HG03378 (cell line): Measurements from ENCODE around the gene THY1.
"Not testable (repeated sequence)": the region's sequence is repeated elsewhere in the genome, so short reads cannot be mapped to it uniquely, and the experiment has no call there.

Experiments
- ATAC-seq: cut with Tn5 transposase; IDR thresholded peaks from one replicate; pipeline ENCODE4 v1.9.1; 2021; ENCODE audit warnings: mild to moderate bottlenecking, moderate library complexity; ENCODE audit not compliant: unreplicated experiment

THY1 gene

DNA sequence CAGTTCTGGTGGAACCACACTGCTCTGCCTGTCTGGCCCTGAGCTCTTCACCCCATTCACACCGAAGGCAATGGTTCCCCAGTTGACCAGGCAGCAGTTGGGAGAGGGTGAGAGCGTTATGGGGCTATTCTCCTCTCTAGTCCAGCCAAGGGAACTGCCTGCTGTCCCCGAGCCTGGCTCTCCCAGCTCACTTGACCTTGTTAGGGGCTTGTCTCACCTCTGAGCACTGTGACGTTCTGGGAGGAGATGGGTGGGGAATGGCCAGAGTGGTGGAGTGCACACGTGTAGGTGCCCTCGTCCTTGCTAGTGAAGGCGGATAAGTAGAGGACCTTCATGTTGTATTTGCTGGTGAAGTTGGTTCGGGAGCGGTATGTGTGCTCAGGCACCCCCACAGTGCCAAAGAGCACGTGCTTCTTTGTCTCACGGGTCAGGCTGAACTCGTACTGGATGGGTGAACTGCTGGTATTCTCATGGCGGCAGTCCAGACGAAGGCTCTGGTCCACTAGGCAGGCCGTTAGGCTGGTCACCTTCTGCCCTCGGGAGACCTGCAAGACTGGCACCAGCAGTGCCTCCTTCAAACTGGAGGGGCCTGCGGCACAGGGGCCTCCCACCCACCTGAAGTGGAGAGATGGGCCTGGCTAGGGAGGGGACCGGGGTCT lies 3.0 kb downstream of the THY1 start:
- ATAC-seq = no peak

DNA sequence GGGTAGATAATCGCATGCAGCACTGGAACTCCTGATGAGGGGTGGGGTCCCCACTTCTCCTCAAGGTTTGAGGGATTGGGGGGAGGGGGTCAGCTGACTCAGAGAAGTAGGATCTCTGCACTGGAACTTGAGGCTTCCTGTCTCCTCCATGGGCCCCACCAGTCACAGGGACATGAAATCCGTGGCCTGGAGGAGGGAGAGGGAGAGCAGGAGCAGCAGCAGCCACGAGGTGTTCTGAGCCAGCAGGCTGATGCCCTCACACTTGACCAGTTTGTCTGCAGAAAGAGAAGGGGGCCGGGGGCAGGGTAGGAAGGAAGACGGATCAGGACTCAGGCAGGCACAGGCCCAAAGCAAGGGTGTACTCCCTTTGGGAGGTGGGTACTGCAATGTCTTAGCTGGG lies 3.7 kb downstream of the THY1 start:
- no peak for ATAC-seq

DNA sequence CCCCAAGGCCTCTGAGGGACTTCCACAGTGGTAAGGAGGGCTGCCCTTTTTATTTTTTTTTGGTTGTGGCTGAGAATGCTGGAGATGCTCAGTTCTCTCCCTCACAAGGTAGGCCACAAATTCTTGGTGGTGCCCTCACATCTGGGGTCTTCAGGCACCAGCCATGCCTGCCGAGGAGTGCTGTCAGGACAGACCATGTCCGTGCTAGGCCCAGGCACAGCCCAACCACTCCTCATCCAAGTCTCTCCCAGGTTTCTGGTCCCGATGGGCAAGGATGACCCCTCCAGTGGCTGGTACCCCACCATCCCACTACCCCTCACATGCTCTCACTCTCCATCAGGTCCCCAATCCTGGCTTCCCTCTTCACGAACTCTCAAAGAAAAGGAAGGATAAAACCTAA lies 4.2 kb downstream of the THY1 start:
- no peak for ATAC-seq

DNA sequence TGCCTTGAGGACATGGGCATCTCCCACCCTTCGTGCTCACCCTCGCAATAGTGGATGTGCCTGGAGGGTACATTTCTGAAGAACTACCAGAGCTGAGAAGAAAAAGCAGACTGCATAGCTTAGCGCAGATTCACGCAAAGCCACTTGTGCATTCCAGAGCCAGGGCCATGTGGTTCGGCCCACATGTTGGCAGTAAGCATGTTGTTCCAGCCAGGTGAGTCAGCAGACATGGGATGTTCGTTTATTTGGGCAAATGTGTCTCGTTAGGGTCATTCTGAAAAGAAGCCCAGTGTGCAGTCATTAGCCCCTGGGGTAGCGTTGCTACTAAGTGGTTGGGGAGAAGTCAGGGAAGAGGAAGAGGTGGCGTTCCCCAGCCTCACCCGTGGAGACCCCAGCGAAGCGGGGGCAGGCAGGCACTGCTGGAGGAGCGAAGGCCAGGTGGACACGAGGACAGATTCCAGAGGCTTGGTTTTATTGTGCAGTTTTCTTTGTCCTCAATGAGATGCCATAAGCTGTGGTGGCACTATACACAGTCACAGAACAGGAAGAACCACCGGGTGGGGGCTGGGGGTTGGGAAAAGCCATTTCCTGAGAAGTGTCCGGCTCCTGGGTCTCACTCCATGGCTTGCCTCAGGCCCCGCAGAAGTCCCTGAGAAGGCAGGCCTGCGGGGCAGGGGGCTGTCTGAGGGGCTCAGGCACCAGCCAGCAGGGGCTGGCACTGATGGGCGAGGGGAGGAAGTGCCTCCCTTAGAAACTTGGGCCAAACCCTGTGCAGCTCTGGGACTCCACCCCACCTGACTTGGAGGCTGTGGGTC lies 5.0 kb downstream of the THY1 start:
- ATAC-seq = no peak

DNA sequence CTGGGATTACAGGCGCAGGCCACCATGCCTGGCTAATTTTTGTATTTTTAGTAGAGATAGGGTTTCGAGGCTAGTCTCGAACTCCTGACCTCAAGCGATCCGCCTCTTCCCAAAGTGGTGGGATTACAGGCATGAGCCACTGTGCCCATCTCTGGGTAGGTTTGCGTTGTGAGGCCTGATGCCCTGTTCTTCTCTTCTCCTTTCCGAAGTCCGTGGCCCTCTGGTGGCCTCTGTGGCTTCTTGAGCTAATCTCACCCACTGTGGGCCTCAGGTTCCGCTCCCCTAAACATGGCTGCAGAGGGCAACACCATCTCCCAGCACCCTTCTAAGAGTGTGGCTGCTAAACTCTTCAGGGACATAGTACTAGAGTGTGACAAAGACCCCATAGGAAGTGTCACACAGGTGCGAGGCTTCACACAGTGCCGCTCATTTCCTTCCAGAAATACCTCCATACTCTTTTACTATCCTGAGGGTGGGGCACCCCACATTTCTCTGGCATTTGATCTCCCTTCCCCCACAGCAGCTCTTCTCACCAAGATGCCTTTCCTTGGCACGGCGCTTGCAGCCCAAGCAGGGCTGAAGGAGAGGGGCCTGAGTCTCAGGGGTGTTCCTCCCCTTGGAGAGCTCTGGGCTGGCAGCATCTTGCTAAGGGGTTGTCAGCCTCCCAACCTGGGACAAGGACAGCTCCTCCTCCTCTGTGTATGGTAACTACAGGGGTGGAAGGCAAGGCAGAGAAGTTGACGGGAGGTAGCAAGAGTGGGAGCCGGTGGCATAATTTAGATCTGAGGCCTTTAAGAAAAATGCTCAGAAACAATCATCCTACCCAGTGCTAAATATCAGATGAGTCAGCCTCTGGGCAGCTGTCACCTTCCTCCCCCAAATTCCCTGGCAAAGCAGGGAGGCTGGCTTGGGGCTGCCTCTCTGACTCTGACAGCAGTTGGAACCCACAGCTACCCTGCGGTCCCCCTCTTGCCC lies 6.1 kb downstream of the THY1 start:
- ATAC-seq = no peak

DNA sequence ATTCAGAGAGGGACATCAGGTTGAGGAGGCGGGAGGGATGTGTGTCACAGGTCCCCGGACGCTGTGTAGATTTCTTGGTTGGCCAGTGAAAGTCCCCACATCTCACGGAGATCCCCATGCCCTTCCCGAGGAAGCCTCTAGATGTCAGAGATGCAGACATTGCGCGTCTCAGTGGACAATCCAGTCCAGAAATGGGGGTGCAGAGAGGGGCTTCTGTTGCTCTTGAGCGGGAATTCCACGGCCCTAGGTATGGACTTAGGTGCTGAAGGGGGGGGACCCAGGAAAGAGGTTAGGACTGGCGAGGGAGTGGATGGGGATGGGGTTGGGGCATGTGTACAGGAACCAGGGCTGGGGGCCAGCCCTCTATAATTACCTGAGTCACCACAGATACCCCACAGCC lies 7.0 kb downstream of the THY1 start:
- ATAC-seq = no peak

DNA sequence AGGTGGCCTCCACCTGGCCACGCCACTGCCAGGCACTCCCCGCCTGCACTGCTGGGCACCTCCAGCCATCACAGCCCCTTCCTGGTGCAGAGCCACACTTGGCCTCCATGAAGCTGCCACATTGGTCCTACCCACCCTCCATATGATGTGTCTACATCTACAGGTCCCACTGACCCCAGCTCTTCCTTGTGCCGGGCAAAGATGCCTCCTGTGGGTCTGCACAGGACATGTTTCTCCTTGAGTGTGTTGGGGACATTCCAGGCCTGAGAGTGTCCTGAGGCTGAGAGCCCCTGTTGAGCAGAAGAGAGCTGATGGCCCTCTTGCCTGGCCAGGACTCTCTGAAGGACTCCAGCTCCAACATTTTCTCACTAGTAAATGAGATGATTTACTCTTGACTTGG lies 7.5 kb downstream of the THY1 start:
- ATAC-seq = no peak

DNA sequence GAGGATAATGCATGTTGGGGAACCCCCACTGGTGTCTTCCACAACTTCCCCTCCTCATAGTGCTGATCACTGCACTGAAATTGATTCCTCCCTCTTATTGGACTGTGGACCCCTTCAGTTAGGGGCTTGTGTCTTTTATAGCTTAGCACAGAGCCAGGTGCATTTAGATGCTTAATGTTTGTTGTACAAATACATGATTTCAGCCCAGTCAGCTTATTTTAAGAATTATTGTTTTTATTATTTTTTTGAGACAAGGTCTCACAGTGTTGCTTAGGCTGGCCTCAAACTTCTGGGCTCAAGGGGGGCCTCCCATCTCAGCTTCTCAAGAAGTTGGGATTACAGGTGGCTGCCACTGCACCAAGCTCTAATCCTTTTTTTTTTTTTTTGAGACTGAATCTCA lies 8.2 kb downstream of the THY1 start:
- no peak for ATAC-seq

DNA sequence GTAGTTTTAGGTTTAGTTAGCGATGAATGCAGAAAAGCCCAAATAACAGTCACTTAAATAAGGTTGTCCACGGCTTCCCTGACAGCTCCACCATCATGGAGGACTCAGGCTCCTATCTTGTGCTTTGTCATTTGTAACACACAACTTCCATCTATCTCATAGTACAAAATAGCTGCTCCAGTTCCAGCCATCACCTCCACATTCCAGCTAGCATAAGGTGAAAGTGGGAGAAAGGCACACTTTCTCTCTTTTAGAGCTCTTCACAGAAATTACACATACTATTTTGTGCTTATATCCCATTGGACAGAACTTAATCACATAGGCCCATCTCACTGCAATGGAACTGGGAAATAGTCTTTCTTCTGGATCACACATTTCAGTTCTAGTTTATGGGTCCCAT lies 8.7 kb downstream of the THY1 start:
- ATAC-seq = no peak

DNA sequence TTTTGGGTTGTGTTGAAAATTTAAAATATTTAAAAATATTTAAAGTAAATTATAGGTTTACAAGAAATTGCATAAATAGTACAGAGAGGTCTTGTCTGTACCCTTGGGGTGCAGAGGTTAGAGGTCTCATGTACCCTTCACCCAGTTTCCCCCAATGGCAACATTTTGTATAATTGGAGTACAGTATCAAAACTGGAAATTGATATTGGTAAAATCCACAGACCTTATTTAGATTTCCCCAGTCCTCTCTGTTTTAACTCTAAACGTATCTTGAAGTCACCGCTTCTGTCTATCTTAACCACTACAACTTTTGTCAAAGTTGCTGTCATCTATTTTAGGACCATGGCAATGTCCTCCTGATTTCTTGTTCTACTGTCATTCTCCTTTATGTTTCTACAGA lies 10.9 kb downstream of the THY1 start:
- ATAC-seq = no peak

DNA sequence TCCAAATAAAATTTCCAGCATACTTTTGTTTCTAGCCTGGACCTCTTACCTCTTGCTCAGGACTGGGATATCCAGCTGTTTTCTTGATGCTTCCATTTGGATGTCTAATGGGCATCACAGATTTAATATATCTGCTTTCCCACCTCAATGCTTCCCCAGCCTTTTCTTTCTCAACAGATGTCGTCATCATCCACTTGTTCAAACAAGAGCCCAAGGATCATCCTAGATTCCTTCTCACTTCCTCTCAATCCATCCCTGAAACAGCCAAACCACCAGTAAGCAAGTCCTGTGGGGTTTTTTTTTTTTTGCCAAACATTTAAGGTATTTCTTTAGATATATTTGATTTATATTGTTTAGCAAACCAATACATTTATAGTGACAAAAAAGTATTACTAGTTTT lies 12.5 kb downstream of the THY1 start:
- no peak for ATAC-seq

DNA sequence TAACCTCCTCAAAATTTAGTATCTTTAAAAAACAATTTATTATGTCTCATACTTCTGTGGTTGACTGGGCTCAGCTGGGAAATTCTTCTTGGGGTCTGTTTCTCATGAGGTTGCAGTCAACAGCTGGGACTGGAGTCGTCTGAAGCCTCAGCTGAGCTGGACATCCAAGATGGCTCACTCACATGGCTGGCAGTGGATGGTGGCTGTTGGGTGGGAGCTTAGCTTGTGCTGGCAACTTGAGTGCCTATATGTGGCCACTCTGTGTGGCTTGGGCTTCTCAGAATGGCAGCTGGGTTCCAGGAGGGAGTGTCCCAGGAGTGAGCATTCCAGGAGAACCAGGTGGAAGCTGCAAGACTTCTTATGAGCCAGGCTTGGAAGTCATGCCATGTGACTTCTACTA lies 13.2 kb downstream of the THY1 start:
- ATAC-seq = no peak

DNA sequence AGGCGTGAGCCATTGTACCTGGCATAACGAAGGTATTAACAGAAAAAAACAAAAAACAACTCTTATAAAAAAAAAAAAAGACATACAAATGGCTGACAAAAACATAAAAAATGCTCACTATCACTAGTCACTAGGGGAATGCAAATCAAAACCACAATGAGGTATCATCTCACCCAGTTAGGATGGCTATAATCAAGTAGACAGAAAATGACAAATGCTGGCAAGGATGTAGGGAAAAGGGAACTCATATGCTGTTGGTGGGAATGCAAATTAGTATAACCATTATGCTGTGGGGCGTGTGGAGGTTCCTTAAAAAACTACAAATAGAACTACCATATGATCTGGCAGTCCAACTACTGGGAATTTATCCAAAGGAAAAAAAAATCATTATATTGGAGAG lies 17.0 kb downstream of the THY1 start:
- no peak for ATAC-seq

DNA sequence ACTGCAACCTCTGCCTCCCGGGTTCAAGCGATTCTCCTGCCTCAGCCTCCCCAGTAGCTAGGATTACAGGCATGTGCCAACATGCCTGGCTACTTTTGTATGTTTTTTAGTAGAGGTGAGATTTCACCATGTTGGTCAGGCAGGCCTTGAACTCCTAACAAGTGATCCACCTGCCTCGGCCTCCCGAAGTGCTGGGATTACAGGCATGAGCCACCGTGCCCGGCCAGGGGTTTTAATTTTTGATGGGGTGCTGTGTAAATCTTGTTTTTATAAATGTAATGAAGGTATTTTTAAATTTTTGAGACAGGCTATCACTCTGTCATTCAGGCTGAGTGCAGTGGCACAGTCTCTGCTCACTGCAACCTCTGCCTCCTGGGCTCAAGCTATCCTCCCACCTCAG lies 17.5 kb downstream of the THY1 start:
- ATAC-seq = not testable (repeated sequence)

DNA sequence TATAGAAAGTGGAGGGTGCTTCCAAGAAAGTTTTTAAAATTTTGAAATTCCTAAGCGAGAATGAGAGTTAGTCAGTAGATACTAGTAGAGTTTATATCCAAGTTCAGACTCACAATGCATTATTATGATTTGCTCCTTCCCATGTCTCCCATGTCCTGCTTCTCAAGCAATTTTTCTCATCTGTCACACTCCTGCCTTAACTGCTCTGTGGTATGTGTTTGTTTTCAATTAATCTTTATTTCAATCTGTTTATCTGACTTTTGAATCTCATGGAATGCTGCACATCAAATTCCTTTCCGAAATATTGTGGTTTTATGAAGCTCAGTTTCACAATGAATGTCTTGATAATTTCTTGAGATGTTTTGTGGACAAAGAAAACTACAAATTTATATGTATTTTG lies 18.1 kb downstream of the THY1 start:
- ATAC-seq = no peak

DNA sequence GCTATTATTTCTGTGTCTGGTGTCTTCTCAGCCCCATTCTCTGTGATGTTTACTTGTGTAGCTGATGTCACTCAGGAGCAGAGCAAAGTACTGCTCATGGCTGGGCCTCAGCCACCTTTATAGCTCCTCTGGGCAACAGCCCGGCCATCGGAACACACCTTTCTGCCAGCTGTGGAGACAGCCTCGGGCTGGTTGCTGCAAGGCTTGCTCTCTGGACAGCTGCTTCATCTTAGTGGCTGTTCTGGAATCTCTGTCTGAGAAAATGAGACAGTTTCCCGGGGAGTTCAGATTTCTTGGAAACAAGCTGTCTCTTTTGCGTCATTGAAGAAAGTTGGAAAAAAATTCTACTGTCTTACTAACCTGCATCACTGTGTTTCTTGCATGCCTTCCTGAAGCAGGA lies 20.0 kb downstream of the THY1 start:
- no peak for ATAC-seq

DNA sequence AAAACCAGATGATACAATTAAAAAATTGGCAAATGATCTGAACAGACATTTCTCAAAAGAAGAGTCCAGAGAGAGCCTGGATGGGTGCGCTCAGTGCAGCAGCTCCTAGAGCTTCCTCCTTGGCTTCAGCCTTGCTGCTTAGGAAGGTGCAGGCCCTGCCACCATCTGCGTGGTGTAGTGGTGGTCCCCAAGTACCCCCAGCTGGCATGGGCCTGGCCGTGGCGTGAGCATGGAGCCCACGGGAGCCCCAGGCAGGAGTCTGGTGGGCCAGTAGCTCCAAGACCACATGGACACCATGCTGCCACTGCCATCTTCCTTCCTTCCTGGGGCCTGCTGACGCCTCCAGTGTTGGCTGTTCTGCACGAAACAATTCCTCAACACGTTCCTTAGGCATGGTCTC lies 20.5 kb downstream of the THY1 start:
- ATAC-seq = no peak

DNA sequence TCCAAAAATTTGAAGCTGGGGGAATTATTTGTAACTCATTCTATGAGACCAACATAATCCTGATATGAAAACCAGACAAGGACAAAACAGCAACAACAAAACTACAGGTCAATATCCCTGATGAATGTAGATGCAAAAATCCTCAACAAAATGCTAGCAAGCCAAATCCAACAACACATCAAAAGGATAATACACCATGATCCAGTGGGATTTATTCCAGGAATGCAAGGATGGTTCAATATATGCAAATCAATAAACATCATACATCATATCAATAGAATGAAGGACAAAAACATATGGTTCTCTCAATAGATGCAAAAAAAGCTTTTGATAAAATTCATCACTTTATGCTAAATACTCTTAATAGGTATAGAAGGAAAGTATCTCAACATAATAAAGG lies 22.1 kb downstream of the THY1 start:
- no peak for ATAC-seq

DNA sequence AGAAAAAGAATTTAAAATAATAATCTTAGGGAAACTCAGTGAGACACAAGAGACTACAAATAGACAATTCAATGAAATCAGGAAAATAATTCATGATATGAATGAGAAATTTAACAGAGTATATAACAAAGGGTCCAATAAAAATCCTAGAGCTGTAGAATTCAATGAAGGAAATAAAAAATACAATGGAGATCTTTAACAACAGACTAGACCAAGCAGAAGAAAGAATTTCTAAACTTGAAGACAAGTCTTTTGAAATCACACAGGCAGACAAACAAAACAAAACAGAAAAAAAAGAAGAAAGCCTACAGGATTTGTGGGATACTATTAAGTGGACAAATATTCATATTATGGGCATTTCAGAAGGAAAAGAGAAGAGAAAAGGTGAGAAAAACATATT lies 25.2 kb downstream of the THY1 start:
- ATAC-seq = no peak

DNA sequence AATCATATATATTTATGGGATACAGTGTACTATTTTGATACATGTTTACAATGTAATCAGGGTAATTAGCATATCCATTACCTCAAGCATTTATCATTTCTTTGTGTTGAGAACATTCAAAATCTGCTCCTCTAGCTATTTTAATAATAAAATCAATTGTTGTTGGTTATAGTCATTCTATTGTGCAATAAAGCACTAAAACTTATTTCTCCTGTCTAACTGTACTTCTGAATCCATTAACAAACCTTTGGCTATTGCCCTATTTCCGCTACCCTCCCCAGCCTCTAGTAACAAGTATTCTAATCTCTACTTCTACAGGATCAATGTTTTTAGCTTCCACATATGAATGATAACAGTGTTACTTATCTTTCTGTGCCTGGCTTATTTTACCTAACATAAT lies 26.1 kb downstream of the THY1 start:
- ATAC-seq = no peak

DNA sequence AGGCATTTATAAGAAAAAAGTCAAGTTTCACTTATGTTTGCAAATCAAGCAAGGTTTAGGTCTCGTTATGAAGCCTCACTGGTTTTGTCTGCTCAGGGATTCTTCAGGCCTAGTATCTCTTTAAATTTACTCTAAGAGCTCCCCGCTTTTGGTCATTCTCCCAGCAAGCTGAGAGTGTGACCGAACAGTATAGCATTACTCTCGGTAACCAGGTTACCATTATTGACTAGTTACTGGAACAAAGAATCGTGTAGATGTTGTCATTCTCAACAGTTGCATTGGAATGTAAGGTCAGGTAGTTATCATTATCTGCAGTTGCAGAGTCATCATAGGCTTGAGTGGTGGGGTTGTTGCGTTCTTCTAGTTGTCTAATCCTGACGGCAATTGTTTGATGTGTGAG lies 31.7 kb downstream of the THY1 start:
- no peak for ATAC-seq
